T-helper 9 cell (primary cell): ENCODE results near the gene ZNF20.
A peak's percentile ranks its signal among the peaks of the same experiment; 100 is the strongest.

Experiments
- DNase-seq: peaks from one replicate; pipeline ENCODE4 v3.0.0-alpha.2; 2020
- total RNA-seq, 2 donors: gene quantifications; one replicate each; lab custom pipeline; 2026; lab: John Stamatoyannopoulos, UW

ZNF20 gene
- 0.56 to 0.72 reads per million in 2 donors for total RNA-seq

GRCh38 chr19:12139885-12140544 lies at the start of gene ZNF20:
ZNF20 (minus strand) TSS chr19:12140350; CDS start chr19:12140182, 168 bp downstream.
- peak; percentile 82 for DNase-seq

GRCh38 chr19:12187625-12188024 lies 47.5 kb upstream of the ZNF20 start:
- no peak for DNase-seq

- no peak for DNase-seq
These were observed 40.2 kb upstream of the ZNF20 start for GRCh38 chr19:12180377-12180776.

- no peak for DNase-seq
These were observed 26.5 kb upstream of the ZNF20 start for GRCh38 chr19:12166626-12167025.

GRCh38 chr19:12163826-12164225 lies 23.7 kb upstream of the ZNF20 start:
- DNase-seq: no peak

GRCh38 chr19:12162882-12163806 lies 23.0 kb upstream of the ZNF20 start, which contains the start of gene ZNF136:
ZNF136 (plus strand) TSS chr19:12163096; CDS start chr19:12163204, 108 bp downstream.
- DNase-seq: peak; percentile 88

- no peak for DNase-seq
These were observed 22.3 kb upstream of the ZNF20 start for GRCh38 chr19:12162513-12162881.

- DNase-seq: no peak
These were observed 19.7 kb upstream of the ZNF20 start for GRCh38 chr19:12159773-12160414.

GRCh38 chr19:12156223-12157058 lies 16.3 kb upstream of the ZNF20 start, which contains the start of gene ZNF625:
ZNF625 (minus strand) TSS chr19:12156734; CDS start chr19:12156558, 176 bp downstream.
- no peak for DNase-seq

- no peak for DNase-seq
These were observed 15.2 kb upstream of the ZNF20 start for GRCh38 chr19:12155324-12155860.

GRCh38 chr19:12145348-12145747 lies 5.2 kb upstream of the ZNF20 start:
- no peak for DNase-seq

- no peak for DNase-seq
These were observed 1.2 kb upstream of the ZNF20 start for GRCh38 chr19:12141405-12141736.

GRCh38 chr19:12140545-12141404 lies 625 bp upstream of the ZNF20 start:
- peak; percentile 86 for DNase-seq

GRCh38 chr19:12139269-12139668 lies 881 bp downstream of the ZNF20 start:
- DNase-seq: no peak

- no peak for DNase-seq
These were observed 2.8 kb downstream of the ZNF20 start for GRCh38 chr19:12137221-12137940.

- DNase-seq: no peak
These were observed 7.1 kb downstream of the ZNF20 start for GRCh38 chr19:12133069-12133468.

GRCh38 chr19:12126707-12127106 lies 13.4 kb downstream of the ZNF20 start:
- DNase-seq: no peak

- DNase-seq: no peak
These were observed 22.8 kb downstream of the ZNF20 start for GRCh38 chr19:12117201-12117970.

GRCh38 chr19:12113121-12113520 lies 27.0 kb downstream of the ZNF20 start:
- DNase-seq: no peak

GRCh38 chr19:12112701-12113100 lies 27.4 kb downstream of the ZNF20 start:
- no peak for DNase-seq
